Keratinocyte (primary cell): ENCODE results near the gene BEST2.

Source experiments
- EZH2 ChIP-seq: IDR thresholded peaks from one replicate; pipeline ENCODE4 v1.6.1; 2012; ENCODE audit warnings: inconsistent platforms, mild to moderate bottlenecking, low read length, moderate library complexity
- TF ChIP-seq, protein P1 (sequence below), 3 experiments: IDR thresholded peaks in 1 of 3; conservative IDR thresholded peaks in 1 of 3; optimal IDR thresholded peaks in 1 of 3; 2 replicates in 2 of 3; 3 replicates in 1 of 3; pipeline versions ENCODE3 to v1.5.1; 2011; ENCODE audit warnings: low read length in 3 of 3, mild to moderate bottlenecking in 3 of 3, moderate library complexity in 2 of 3, control low read depth in 1 of 3, inconsistent platforms in 1 of 3; ENCODE audit not compliant: insufficient read depth in 2 of 3; ENCODE audit errors: extremely low read depth in 1 of 3

DNA sequence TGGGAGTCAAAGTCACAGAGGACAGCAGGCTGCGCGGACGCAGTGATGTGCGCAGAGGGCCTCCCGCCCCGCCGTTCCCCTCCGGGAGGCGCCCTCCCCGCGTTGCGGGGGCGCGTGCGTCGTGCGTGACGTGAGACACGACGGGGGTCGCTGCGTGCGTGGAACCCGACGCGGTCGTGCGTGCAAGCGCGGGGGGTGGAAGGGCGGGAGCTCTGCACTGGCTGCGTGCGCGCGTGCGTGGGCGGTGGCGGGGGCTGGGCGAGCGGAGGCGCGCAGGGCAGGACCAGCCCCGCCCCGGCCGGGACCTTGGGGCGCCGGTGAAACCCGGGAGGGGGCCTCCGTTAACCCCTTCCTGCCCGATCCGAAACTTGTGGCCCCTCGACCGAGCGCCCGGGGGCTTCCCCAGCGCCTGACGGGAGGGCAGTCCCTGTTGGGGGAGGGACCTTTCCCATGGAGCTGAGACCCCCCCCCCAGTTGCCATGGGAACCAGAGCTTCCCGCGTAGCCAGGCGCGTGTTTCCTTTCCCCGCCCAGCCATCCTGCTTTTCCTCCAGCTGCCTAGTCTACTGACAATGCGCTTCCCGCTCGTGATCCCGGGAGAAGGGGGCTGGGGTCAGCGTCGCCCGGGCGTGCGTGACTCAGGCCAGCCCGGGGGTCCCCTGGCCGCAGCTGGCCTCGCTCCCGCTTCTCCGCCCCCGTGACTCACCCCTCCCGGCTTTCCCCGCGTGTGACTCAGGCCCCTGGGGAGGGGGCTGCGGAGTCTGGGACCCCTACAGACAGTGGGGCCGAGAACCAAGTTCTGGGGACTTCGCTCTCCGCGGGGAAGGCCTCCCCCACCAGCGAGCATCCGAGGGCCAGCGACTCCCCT lies 31.1 kb downstream of the BEST2 start:
- TF ChIP-seq, protein P1, sequence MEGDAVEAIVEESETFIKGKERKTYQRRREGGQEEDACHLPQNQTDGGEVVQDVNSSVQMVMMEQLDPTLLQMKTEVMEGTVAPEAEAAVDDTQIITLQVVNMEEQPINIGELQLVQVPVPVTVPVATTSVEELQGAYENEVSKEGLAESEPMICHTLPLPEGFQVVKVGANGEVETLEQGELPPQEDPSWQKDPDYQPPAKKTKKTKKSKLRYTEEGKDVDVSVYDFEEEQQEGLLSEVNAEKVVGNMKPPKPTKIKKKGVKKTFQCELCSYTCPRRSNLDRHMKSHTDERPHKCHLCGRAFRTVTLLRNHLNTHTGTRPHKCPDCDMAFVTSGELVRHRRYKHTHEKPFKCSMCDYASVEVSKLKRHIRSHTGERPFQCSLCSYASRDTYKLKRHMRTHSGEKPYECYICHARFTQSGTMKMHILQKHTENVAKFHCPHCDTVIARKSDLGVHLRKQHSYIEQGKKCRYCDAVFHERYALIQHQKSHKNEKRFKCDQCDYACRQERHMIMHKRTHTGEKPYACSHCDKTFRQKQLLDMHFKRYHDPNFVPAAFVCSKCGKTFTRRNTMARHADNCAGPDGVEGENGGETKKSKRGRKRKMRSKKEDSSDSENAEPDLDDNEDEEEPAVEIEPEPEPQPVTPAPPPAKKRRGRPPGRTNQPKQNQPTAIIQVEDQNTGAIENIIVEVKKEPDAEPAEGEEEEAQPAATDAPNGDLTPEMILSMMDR (optimal IDR thresholded peaks at IDR 0.05 in 1 of 3, IDR thresholded peaks at IDR 0.05 in 1 of 3, conservative IDR thresholded peaks at IDR 0.05 in 1 of 3; ENCODE audit: extremely low read depth in 1 of 3, insufficient read depth in 2 of 3, low read length in 3 of 3) = peak in 1 of 3 experiments; percentile 27
- TF ChIP-seq EZH2 = no peak
